ENCODE results near the gene SPATA1. TPM values are rescaled to one million over a fixed set of nuclear protein-coding genes. Genes with fewer than 3 reads are reported as not detected.

The SPATA1 gene, protein sequence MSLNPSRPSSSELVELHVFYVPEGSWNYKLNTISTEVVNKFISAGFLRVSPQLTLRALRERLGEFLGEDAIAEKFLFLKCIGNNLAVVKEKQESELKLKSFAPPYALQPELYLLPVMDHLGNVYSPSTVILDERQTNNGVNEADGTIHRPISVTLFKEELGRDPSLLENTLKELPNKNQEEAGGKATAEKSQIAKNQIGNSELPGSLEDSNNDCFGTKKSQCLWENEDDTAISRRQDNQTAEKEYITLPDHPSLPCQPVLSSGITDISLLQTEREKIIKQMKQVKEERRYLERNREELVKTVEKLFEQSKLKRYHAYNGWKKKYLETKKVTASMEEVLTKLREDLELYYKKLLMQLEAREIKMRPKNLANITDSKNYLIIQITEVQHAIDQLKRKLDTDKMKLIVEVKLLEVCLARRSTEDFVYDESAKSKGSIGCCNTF
- 2.2 TPM for total RNA-seq

DNA sequence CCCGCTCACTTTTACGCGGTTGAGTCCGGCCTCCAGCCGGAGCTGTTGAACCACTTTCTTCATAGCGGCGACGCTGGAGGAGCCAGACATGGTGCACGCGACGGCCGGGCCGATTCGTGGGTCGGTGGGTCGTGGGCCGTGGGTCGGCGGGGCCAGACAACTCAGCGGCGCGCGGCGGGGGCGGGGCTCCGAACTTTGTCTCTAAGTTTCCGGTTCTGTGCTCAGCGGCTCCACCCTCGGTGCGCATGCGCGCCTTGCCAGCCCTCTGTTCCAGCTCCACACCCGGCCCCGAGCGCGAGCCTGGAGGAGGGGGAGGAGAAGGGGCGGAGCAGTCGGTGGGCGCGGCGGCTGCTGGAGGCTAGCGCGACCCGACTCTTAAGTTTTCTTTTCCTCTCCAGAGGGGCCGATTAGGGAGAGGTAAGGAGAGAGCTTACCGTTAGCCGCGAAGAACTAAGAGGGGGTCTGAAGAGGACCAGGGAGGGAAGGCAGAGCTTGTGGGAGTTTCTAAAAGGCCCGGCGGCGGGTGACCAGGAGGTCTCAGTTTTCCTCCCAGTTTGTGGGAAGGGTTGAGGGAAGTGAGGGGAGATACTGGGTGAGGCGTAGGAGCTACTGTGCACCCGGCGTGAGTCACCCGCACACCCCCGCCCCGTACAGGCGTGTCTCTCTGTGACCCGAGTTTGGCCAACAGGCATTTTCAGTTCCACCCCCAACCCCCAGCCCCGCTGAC is at the start of gene SPATA1, which contains the start of gene GNG5:
TSS of gene SPATA1 (plus strand) at position 385 of the 727 bp plus-strand sequence. CDS start 9,974 bp downstream, outside the sequence.
TSS of gene GNG5 (minus strand) at position 580 of the 727 bp plus-strand sequence. CDS start at position 90, 490 bp downstream.
- DNase-seq (ENCODE audit: low read depth in 2 of 3, low spot score in 2 of 3): peak; percentile 92 to 99 (median 98)

- DNase-seq (ENCODE audit: low read depth in 2 of 3, low spot score in 2 of 3): no peak
Measured at GRCh38 chr1:84462118-84462517, 44.1 kb upstream of the SPATA1 start.

GRCh38 chr1:84467298-84467697 is 38.9 kb upstream of the SPATA1 start:
- no peak for DNase-seq (ENCODE audit: low read depth in 2 of 3, low spot score in 2 of 3)

GRCh38 chr1:84476225-84476624 is 30.0 kb upstream of the SPATA1 start:
- no peak for DNase-seq (ENCODE audit: low read depth in 2 of 3, low spot score in 2 of 3)

DNA sequence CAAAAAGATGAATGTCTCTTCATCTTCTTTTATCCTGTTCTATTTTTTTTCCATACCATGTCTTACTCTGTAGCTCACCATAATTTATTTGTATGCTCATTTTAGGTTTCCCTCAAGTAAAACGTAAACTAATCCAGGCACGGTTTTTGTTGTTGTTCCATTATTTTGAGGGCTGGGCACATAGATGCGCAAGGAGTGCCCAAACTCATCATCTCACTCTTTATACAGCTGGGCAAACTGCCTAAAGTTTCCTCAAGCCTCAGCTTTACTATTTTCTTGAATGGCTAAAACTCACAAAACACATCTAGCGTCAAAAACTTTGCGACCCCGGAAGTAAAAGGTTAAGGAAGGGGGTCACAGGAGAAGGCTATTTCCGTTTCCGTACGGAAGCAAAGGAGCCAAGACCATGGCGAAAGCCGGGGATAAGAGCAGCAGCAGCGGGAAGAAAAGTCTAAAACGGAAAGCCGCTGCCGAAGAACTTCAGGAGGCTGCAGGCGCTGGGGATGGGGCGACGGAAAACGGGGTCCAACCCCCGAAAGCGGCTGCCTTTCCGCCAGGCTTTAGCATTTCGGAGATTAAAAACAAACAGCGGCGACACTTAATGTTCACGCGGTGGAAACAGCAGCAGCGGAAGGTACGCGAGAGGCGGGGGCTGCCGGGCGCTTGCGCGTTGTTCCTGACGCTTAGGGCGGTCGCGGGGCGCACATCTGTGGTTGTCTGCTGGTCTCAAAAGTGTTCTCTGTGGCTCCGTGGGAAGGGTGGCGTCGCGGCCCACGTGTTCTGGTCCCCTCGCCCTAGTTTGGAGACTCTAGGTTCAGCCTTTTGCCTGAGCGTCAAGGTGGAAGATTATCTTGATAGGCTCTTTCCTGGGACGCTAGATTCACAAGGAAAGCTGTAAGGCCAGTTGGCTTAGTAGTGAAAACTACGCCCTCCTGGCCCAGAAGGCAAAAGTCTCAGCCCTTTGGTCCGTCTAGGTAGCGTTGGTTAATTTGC is 27.0 kb upstream of the SPATA1 start, which contains the start of gene RPF1:
TSS of gene RPF1 (plus strand) at position 391 of the 993 bp plus-strand sequence. CDS start at position 407, 16 bp downstream.
- DNase-seq (ENCODE audit: low read depth in 2 of 3, low spot score in 2 of 3): peak; percentile 58 to 92 (median 82)

DNA sequence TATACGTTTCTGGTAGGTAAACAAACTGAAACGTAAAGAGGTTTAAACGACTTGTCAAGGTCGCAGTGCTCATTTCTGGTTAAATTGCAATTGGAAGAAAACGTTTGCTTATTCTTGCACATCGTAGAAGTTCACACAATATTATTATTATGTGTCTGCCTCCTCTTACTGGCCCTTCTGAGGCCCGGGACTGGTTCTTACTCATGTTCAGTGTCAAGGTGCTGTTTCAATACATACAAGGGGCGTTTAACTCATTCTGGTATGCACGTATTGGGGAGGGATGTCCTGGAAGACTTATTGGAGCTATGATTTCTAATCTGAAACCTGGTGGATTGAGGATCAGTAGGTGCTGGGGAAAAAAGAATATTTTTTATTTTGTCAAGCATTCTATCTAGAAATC is 26.2 kb upstream of the SPATA1 start:
- no peak for DNase-seq (ENCODE audit: low read depth in 2 of 3, low spot score in 2 of 3)

DNA sequence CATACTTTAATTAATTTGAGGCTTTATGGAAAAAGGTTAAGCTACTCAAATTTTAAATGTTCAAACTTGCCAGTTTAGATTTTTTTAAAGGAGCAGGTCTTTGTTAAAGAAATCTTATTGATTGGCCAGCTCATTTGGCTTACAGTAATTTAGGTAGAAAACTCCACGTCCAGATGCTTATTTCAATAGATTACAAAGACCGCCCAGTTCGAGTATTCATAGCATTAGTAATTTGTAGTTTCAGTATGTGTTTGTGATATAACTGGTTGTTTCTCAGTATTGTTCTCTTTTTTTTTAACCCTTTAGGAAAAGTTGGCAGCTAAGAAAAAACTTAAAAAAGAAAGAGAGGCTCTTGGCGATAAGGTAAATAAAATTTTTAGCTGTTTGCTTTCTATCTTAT is 25.5 kb upstream of the SPATA1 start:
- DNase-seq (ENCODE audit: low read depth in 2 of 3, low spot score in 2 of 3): no peak

GRCh38 chr1:84481317-84481716 is 24.9 kb upstream of the SPATA1 start:
- DNase-seq (ENCODE audit: low read depth in 2 of 3, low spot score in 2 of 3): no peak

GRCh38 chr1:84488107-84488506 is 18.1 kb upstream of the SPATA1 start:
- no peak for DNase-seq (ENCODE audit: low read depth in 2 of 3, low spot score in 2 of 3)

- no peak for DNase-seq (ENCODE audit: low read depth in 2 of 3, low spot score in 2 of 3)
Measured at GRCh38 chr1:84489766-84490165, 16.4 kb upstream of the SPATA1 start.

DNA sequence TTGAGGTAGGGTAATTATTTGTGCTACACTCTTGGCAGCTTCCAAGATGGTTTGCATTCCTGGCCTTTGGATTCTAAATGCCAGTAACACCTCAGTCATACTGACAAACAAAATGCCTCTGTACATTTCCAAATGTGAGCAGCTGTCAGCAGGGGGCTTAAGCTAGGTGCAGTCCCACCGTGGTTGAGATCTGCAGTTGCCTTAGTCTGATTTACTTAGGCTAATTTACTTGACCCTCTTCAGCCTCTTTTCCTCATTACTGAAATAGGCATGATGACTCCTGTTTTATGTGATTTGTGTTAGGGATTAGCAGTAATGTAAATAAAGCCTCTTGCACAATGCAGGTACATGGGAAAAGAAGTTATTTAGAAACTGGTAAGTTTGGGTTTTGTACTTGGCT is 13.5 kb upstream of the SPATA1 start:
- DNase-seq (ENCODE audit: low read depth in 2 of 3, low spot score in 2 of 3): no peak

- no peak for DNase-seq (ENCODE audit: low read depth in 2 of 3, low spot score in 2 of 3)
Measured at GRCh38 chr1:84493747-84494146, 12.4 kb upstream of the SPATA1 start.

GRCh38 chr1:84496498-84496897 is 9.7 kb upstream of the SPATA1 start:
- no peak for DNase-seq (ENCODE audit: low read depth in 2 of 3, low spot score in 2 of 3)

DNA sequence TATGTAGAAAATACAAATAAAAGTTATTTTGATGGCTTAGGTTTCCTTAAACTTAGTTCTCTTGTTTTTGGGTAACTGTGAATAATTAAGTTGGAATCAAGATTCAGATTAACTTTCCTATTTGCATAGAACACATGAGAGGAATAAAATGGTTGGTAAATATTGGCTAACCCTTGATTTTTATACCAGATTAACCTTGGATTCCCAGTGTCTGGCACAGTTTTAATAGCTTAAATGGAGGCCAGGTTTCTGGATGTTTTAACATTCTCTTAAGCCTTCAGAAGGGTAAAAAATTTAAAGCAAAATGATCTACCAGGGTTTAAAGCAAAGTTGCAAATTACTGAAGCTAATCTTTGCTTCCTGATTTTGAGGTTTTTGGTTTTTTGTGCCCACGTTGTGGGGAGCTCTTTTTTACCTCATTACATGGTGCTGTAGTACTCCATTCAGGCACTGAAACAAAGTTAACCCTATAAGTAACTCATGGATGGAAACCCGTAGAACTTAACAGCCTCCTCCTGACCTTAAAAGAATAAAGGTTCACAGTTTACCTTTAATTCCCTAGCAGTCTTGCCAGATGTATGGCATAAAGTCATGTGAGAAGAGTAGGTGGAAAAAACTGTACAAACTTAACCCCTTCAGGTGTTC is 8.4 kb upstream of the SPATA1 start:
- DNase-seq (ENCODE audit: low read depth in 2 of 3, low spot score in 2 of 3): peak in 1 of 3 donors; percentile 32

GRCh38 chr1:84502927-84503326 is 3.3 kb upstream of the SPATA1 start:
- no peak for DNase-seq (ENCODE audit: low read depth in 2 of 3, low spot score in 2 of 3)

DNA sequence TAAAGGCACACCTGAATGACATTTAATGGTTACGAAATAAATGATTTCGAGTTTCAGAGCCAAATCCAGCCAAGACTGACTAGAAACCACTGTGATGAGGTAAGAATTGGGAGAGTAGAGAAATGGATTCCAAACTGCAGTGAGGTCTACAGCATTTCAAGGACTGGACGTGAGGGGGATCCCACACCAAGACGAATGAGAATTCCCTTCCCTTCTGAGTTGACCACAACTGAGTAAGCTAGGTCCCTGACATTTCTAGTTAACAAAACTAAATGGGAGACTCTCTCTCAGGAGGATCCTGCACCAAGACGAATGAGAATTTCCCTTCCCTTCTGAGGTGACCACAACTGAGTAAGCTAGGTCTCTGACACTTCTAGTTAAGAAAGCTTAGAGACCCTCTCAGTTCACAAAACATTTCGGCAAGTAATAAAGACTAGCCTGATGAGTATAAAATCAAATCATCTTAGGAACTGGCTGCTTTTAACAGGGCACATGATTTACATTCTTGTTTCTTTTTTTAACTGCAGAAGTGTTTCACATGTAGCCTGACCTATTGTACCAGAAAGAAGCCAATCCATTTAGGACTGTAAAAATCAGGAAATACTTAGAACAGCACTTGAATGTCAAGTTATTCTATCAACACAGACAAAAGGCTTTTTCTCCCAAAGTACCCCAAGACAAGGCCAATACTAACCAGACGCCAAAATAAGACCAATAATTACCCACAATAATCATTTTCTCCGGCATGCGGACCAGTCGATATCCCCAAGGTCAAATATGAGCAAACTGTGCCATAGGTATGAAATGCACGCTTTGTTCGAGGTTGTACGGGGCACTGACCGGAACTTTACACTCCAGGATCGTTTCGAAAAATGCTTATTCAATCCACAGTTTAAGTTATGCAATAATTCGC is 1.4 kb upstream of the SPATA1 start:
- DNase-seq (ENCODE audit: low read depth in 2 of 3, low spot score in 2 of 3): no peak

GRCh38 chr1:84505493-84506001 is 639 bp upstream of the SPATA1 start:
- no peak for DNase-seq (ENCODE audit: low read depth in 2 of 3, low spot score in 2 of 3)

- DNase-seq (ENCODE audit: low read depth in 2 of 3, low spot score in 2 of 3): no peak
Measured at GRCh38 chr1:84506729-84507453, 705 bp downstream of the SPATA1 start.
